Fibroblast of lung (primary cell): ENCODE measurements around the gene MORN3. TPM values are rescaled to one million over a fixed set of nuclear protein-coding genes. Genes with fewer than 3 reads are reported as not detected.
"Not testable (repeated sequence)": the region's sequence is repeated elsewhere in the genome, so short reads cannot be mapped to it uniquely, and the experiment has no call there.

Experiments
- DNase-seq, 2 donors: peaks; one replicate each; pipeline versions ENCODE4 v3.0.0 to v3.0.0-alpha.2; 2010; ENCODE audit warnings: low read depth in 2 of 2
- H2AFZ ChIP-seq: 2 replicates; pipeline ENCODE4 v1.5.1; 2012; ENCODE audit warnings: low read length, control low read depth, inconsistent platforms
- H3K27ac ChIP-seq: 2 replicates; pipeline ENCODE4 v1.5.1; 2011; ENCODE audit warnings: low read length, control low read depth; ENCODE audit not compliant: insufficient read depth
- H3K27me3 ChIP-seq: 2 replicates; pipeline ENCODE4 v1.5.1; 2011; ENCODE audit warnings: mild to moderate bottlenecking, low read length; ENCODE audit not compliant: control insufficient read depth, insufficient read depth
- H3K36me3 ChIP-seq: 2 replicates; pipeline ENCODE4 v1.5.1; 2011; ENCODE audit warnings: low read length; ENCODE audit not compliant: control insufficient read depth, insufficient read depth
- H3K4me1 ChIP-seq: 2 replicates; pipeline ENCODE4 v1.5.1; 2011; ENCODE audit warnings: low read length; ENCODE audit not compliant: control insufficient read depth, insufficient read depth; ENCODE audit errors: extremely low read depth
- H3K4me2 ChIP-seq: 2 replicates; pipeline ENCODE4 v1.5.1; 2011; ENCODE audit warnings: low read length, control low read depth; ENCODE audit not compliant: insufficient read depth; ENCODE audit errors: extremely low read depth
- H3K4me3 ChIP-seq, 4 experiments: fragments of 200-600 bp in 1 of 4; sonication (generic) in 1 of 4; replicated peaks in 1 of 4; 2 replicates each; pipeline ENCODE4 v1.5.1; 2011 to 2016; ENCODE audit warnings: low read length in 4 of 4, low read depth in 3 of 4, mild to moderate bottlenecking in 3 of 4, control low read depth in 2 of 4, inconsistent platforms in 1 of 4, mixed read lengths in 1 of 4; ENCODE audit not compliant: insufficient read depth in 1 of 4; ENCODE audit errors: control extremely low read depth in 1 of 4
- H3K79me2 ChIP-seq: 2 replicates; pipeline ENCODE4 v1.5.1; 2012; ENCODE audit warnings: mild to moderate bottlenecking, low read length, inconsistent platforms; ENCODE audit not compliant: control insufficient read depth, insufficient read depth
- H3K9ac ChIP-seq: 2 replicates; pipeline ENCODE4 v1.5.1; 2011; ENCODE audit warnings: mild to moderate bottlenecking, low read length, control low read depth; ENCODE audit not compliant: insufficient read depth
- H3K9me3 ChIP-seq: 2 replicates; pipeline ENCODE4 v1.5.1; 2012; ENCODE audit warnings: low read depth, low read length; ENCODE audit not compliant: control insufficient read depth, insufficient read depth
- H4K20me1 ChIP-seq: 2 replicates; pipeline ENCODE4 v1.5.1; 2011; ENCODE audit warnings: low read length; ENCODE audit not compliant: control insufficient read depth, insufficient read depth; ENCODE audit errors: extremely low read depth
- CTCF ChIP-seq, 2 donors: IDR thresholded peaks in 1 of 2; conservative IDR thresholded peaks in 1 of 2; 1 replicate in 1 of 2; 2 replicates in 1 of 2; pipeline ENCODE4 v1.5.1; 2011 to 2012; ENCODE audit warnings: low read length in 2 of 2, control low read depth in 1 of 2, inconsistent platforms in 1 of 2, low read depth in 1 of 2, mild to moderate bottlenecking in 1 of 2
- EZH2 ChIP-seq: IDR thresholded peaks from 2 replicates; pipeline ENCODE4 v1.5.1; 2012; ENCODE audit warnings: low read length, control low read depth, mild to moderate bottlenecking; ENCODE audit errors: missing control alignments
- polyA plus RNA-seq, 2 donors: library from polyadenylated mRNA; depleted of rRNA in 1 of 2; stranded (reverse) in 1 of 2; unstranded in 1 of 2; fragments of >200 nt; gene quantifications; 2 replicates each; pipeline ENCODE4 v1.2.1, GENCODE V29; 2011 to 2012; ENCODE audit warnings: missing spikeins in 1 of 2
- total RNA-seq: library from RNA; depleted of rRNA; stranded (reverse); fragments of >200 nt; gene quantifications from 2 replicates; pipeline ENCODE4 v1.2.1, GENCODE V29; 2014

The MORN3 gene
- total and polyA plus RNA-seq, 2 donors (not counting 1 experiment from before 2014, with no cell fraction given) = 0.61 to 0.83 TPM

GRCh38 chr12:121701667-121702277 is 32.3 kb upstream of the MORN3 start:
- no peak overlapping the region for H2AFZ ChIP-seq
- no peaks in the 10 kb centered on the region for H4K20me1 ChIP-seq
- no peaks in the 10 kb centered on the region for H3K27me3 ChIP-seq
- no peaks in the 10 kb centered on the region for H3K4me1 ChIP-seq
- no peak overlapping the region for H3K9ac ChIP-seq
- no peak overlapping the region for H3K27ac ChIP-seq
- TF ChIP-seq EZH2 = no peak
- no peak for TF ChIP-seq CTCF (conservative IDR thresholded peaks at IDR 0.05 in 1 of 2, IDR thresholded peaks at IDR 0.05 in 1 of 2; ENCODE audit: low read depth in 1 of 2, low read length in 2 of 2)
- H3K4me2 ChIP-seq = no peak overlapping the region
- no peak overlapping the region for H3K4me3 ChIP-seq
- no peaks in the 10 kb centered on the region for H3K79me2 ChIP-seq
- no peaks in the 10 kb centered on the region for H3K9me3 ChIP-seq
- H3K36me3 ChIP-seq = no peaks in the 10 kb centered on the region
- no peak for DNase-seq

- not testable (repeated sequence) for H3K36me3 ChIP-seq, H3K4me2 ChIP-seq, H3K9me3 ChIP-seq, H3K79me2 ChIP-seq, H3K27ac ChIP-seq, DNase-seq, H3K4me3 ChIP-seq, H2AFZ ChIP-seq, H3K27me3 ChIP-seq, H4K20me1 ChIP-seq, H3K9ac ChIP-seq, H3K4me1 ChIP-seq
Observed at GRCh38 chr12:121697861-121698260, 28.4 kb upstream of the MORN3 start.

GRCh38 chr12:121697093-121697698 is 27.7 kb upstream of the MORN3 start:
- Histone ChIP-seq H3K9ac (no peak overlapping the region), H3K27ac (no peak overlapping the region), H3K9me3 (no peaks in the 10 kb centered on the region), H3K4me2 (peak overlapping the region; percentile 52), H2AFZ (no peak overlapping the region), H3K79me2 (no peaks in the 10 kb centered on the region), H3K4me3 (no peak overlapping the region), H3K4me1 (no peaks in the 10 kb centered on the region), H3K36me3 (no peaks in the 10 kb centered on the region), H3K27me3 (no peaks in the 10 kb centered on the region), H4K20me1 (no peaks in the 10 kb centered on the region)
- TF ChIP-seq EZH2 (no peak), CTCF (conservative IDR thresholded peaks at IDR 0.05 in 1 of 2, IDR thresholded peaks at IDR 0.05 in 1 of 2; ENCODE audit: low read depth in 1 of 2, low read length in 2 of 2) (peak; percentile 32 to 35)
- peak; percentile 31 to 69 for DNase-seq
